Embryonic facial prominence (tissue), 1 donor: ENCODE measurements around the gene EYA2.

Experiments
- DNase-seq: peaks from one replicate; pipeline ENCODE4 v3.0.0-alpha.2; 2016; ENCODE audit errors: extremely low spot score

Gene EYA2

DNA sequence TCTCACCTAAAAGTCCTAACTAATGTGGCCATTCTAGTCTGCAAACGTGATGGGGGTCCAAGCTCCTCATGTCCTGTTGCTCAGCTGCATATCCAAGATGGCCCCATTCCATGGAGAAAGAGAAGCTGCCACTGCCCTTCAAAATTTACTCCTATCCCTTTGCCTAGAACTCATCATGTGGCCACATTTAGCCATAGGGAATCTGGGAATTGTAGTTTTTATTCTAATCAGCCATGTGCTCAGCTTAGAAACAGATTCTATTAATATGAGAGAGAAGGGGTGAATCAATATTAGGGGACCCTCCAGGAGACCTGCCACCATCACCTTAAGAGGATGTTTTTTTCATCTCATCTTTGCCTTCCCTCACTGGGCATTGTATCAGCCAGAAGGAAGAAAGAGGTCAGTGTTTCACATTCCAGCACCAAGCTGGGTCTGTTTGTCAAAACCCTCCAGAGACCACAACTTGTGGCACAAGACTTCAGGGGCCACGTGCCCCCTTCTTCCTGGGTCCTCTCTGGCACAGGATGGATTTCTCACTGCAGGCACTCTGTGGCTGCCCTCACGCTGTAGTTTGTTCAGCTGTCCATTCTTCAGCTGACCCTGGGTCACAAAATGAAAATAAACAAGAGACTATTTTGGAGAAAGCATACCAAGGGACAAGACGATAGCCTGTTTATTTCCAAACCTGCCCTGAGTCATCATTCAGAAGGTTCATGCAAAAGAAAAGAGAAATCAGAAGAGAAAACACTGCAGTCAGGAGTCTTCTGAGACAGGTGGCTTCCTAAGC, 172.0 kb downstream of the EYA2 start:
- no peak for DNase-seq

DNA sequence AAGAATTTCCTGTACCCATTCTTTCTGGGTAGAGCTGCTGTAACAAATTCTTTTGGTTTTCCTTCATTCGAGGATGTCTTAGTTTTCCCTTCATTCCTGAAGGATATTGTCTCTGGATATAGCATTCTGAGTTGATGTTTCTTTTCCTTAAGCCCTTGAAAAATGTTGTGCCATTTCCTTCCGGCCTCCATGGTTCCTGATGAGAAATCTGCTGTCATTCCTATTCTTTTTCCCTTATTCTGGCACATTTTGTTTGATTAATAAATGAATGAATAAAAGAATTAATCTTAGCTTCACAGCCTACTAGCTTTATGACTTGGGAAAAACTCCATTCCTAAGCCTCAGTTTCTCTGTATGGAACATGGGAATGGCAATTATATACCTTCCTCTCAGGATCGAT, 173.1 kb downstream of the EYA2 start:
- DNase-seq = no peak

DNA sequence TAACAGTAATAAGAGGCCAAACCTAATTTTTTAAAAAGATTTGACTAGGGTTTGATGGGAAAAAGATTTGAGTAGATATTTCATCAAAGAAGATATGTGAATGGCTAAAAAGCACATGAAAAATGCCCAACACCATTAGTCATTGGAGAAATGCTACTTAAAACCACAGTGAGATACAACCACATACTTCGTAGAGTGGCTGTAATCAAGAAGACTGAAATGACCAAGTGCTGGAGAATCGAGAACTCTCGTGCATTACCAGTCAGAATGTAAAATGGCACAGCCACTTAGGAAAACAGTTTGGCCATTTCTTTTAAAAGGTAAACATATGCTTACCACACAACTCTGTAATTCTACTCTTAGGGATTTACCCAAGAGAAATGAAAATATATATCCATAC, 175.5 kb downstream of the EYA2 start:
- DNase-seq = no peak

DNA sequence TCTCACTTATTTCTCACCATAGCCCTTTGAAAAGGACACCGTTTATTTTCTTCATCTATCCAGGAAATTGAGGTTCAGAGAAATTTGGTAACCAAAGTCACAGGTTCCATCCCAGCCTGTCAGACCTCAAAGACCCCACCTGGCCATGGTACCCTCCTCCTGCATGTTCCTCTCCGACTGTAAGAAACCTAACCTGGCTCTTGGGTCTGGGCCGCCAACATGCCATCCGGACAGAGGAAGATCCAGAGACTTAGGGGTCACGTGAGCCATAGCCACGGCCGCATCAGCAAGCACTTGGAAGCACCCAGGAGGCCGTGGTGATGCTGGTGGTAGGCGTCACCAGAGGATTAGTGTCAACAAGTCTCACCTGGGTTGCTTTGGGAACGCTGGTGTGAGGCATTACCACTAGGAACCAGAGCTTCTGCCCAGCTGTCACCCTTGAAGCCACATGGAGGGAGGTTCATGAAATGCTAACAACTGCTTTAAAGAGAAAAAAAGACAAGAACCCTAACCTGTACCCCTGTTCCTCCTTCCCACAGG, 177.1 kb downstream of the EYA2 start:
- DNase-seq = no peak

DNA sequence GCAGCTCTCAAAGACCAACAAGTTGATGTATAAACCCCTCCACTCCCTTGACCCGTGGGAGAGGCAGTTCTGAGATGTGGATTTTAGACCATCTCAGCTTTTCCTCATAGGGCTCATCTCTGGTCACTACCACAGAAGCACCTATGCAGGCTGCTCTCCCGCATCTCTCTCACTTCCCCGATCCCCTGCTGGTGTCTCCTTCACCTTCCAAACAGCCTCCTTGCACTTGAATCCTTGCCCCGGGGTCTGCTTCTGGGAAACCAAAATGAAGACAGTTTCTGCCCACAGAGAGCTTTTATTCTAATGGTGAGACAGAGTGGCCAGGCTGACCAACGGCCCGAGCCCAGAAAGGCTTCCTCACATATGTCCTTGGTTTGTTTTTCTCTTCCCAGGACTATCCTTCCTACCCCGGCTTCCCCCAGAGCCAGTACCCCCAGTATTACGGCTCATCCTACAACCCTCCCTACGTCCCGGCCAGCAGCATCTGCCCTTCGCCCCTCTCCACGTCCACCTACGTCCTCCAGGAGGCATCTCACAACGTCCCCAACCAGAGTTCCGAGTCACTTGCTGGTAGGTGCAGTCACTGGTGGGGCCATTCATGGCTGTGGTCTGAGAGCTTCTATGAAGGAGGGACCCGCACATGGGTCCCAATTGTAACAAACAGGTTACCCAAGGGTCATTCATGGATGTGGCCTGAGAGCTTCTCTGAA, 179.3 kb downstream of the EYA2 start:
- no peak for DNase-seq

DNA sequence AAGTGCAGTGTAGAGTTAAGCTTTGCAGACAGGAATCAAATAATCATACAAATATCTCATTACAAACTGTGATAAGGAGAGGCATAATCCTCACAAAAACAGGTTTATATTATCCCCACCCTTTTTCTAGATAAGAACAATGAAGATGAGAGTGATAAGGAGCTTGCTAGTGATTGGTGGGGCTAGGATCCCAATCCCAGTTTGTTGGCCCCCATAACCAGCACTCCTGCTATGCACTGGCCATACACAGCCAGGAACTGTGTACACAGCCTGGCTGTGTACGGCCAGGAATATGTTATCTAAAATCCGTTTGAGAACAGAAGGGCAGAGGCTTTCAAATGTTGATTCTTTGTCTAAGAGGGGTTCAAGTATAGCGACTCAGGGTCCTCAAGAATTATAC, 180.6 kb downstream of the EYA2 start:
- no peak for DNase-seq

DNA sequence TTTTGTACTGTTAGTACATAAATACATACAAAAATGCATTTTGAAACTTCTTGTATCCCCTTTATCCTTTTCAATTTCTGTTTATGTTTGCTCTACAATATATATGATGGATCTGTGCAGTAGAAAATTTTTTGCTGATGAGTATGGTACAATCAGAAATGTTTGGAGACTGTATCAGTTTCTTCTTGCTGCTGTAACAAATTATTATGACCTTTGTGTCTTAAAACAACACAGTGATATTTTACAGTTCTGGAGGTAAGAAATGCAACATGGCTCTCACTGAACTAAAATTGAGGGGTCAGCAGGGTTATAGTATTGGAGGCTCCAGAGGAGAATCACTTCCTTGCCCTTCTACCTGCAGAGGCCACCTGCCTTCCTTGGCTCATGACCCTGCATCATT, 184.4 kb downstream of the EYA2 start:
- no peak for DNase-seq

DNA sequence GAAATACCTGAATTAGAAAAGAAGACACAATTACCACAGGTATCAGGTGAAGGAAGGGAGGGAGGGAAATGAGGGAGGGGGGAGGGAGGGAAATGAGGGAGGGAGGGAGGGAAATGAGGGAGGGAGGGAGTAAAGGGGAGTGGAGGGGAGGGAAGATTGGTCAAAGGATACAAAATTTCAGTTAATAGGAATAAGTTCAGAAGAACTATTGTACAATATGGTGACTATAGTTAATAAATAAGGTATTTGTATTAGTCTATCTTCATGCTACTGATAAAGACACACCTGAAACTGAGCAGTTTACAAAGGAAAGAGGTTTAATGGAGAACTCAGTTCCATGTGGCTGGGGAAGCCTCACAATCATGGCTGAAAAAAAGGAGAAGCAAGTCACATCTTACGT, 185.7 kb downstream of the EYA2 start:
- no peak for DNase-seq

DNA sequence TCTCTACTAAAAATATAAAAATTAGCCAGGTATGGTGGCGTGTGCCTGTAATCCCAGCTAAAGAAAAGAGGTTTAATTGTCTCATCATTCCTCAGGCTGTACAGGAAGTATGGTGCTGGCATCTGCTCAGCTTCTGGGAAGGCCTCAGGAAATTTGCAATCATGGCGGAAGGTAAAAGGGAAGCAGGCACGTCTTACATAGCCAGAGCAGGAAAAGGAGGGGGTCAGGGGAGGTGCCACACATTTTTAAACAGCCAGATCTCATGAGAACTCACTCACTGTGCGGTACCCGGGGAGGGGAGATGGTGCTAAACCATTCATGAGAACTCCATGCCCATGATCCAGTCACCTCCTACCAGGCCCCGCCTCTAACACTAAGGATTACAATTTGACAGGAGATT, 191.7 kb downstream of the EYA2 start:
- DNase-seq = no peak

DNA sequence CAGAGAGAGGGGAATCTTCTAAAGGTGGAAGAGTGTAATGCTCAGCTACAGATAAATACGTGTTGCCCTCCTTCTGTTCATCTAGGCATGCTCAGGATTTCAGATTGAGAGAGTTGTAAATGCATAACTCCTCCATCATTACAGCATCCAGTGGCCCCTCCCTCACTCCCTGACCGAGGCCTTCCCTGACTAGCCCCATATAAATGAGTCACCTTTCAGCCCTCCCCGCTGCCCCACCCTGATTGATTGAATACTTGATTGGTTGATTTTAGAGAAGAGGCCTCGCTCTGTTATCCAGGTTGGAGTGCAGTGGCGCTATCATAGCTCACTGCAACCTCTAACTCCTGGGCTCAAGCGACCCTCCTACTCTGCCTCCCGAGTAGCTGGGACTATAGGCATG, 193.7 kb downstream of the EYA2 start:
- DNase-seq = no peak

DNA sequence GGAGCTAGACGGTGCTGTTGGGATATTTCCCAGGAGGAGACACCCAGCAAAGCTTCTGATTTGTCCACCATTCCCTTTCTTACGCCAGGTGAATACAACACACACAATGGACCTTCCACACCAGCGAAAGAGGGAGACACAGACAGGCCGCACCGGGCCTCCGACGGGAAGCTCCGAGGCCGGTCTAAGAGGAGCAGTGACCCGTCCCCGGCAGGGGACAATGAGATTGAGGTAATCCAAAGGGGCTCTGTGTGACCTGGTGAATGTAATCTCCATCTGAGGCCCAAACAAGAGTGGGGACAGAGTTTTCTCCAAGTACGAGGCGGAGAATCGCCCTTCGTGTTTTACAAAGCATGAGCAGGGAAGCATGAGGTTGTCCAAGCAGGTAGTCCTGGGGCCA, 194.5 kb downstream of the EYA2 start:
- DNase-seq = no peak

DNA sequence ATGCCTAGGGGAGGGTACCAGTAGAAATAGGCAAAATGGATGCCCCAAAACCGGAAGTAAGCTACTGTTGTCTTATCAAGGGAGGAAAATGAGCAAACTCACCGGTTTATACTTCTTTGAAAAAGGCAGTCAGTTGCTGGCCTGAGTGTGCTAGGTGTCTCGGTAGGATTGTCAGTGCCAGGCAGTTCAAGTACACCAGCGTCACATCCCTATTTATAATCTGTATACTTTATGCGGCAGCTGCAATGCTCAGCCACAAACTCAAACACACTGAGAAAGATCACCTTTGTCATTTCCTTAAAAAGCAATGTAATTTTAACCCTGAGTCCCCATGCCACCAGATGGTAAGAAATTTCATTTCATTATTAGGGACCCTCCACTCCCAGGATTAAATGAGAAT, 196.2 kb downstream of the EYA2 start:
- no peak for DNase-seq

DNA sequence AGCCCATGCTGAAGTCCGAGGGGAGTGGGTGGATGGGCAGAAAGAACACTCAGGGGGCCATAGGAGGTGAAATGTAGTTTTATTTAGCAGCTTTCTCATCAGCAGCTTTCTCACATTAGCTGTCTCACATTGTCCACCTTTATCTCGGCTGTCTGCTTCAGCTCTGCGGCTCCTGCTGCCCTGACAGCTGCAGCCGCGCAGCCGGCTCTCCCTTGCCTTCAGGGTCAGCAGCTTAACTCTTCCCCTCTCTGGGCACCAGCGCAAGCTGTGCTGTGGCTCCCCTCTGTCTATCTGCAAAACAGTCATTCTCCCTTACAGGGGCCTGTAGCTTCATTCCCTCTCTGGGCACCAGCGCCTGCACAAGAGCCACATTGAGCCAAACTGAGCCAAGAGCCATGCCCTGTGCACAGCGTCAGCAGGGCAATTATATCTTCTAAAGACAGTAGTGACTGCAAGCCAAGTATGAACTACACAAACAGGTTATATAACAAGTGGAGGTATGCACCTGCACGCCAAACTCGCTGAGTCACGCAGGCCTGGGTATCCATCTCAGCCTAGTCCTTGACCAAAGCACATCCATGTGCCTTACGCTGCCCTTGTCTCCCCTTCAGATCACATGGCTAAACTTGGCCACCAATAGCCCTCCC, 198.8 kb downstream of the EYA2 start:
- DNase-seq = no peak

DNA sequence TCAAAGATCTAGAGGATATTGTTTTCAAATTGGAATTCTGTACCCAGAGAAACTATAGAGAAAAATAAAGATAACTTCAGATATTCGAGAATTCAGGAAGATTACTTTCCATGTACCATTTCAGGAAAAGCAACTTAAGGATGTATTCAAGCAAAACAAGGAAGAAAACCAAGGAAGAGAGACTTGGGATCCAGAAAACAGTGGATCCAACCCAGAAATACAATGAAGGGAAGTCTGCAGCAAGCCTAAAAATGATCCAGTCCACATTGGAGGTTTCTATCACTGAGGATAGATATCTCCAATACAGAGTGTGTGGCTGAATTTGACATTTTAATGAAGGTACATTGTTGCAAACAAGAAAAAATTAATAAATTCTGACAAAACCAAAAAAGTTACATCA, 201.0 kb downstream of the EYA2 start:
- no peak for DNase-seq

DNA sequence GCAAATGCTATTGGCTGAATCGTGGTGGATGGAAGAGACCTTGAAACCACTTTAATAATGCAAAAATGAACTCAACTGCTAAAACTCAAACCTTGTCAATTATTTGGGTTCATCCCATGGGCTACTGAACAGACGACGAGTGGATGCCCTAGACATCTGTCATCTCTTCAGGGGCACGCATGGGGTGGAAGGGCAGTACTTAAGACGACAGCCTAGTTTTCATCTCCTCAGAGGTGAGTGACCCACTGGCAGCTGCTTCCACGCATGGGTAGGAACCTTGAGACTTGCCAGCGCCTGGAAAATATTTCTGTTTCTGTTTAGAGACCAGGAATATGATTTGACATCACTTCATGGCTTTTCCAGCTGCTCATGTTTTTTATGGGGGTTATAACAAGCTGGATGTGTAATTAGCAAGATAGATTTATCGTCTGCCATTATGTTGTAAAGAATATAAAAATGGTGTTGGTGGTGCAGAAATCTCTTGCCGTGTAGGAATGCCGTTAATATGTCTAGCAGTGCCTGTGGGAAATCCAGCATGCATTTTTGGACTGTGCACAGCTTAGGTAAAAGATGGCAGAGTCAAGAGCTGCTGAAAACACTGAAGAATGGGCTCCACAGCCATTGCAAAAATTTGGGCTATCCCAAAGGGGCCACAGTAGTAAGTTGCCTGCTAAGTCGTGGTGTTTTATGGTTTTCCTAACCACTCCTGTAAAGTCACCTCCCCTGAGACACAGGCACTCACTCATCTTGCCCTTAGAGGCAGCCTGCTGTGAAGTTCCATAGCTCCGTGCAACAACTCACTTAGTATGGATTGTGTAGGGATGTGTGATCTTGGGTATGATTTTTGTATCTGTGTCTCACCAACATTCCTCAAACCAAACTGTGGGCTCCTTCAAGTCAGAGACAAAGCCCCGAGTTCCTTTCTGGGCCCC, 203.3 kb downstream of the EYA2 start:
- DNase-seq = no peak

DNA sequence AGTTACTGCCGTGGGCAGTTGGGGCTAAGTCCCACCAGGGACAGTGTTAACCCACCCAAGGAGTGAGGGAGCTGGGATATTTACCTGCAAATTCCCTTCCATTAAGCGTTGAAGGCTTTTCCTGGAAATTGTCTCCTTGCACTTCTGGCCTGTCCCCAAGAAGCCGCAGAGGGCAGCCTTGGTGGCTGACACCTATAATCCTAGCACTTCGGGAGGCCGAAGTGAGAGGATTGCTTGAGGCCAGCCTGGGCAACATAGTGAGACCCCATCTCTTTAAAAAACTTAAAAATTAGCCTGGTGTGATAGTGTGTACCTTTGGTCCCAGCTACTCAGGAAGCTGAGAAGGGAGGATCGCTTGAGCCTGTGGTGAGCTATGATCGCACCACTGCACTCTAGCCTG, 204.4 kb downstream of the EYA2 start:
- DNase-seq = no peak

DNA sequence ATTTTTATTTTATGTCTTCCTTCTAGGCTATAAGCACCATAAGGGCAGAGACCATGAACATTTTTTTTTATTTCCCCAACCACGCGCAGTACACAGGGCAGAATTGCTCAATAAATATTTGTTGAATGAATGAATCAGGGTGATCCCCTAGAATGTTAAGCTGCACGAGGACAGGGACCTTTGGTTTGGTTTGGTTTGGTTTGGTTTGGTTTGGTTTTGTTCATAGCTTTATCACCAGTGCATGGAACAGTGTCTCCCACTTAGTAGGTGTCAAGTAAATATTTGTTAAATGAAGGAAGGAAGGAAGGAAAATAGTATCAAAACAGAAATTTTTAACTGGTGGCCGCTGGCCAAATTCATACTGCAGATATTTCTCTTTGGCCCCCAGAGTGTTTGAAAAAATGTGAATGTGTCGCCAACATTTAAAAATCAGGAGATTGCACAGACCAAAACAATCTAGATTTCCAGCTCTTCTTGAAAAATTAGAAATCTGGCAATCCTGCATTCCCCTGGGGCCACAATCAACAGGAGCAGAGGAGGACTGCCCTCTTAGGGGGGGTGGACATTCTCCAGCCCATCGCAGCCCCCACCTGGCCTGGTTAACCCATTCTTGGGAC, 205.3 kb downstream of the EYA2 start:
- no peak for DNase-seq

DNA sequence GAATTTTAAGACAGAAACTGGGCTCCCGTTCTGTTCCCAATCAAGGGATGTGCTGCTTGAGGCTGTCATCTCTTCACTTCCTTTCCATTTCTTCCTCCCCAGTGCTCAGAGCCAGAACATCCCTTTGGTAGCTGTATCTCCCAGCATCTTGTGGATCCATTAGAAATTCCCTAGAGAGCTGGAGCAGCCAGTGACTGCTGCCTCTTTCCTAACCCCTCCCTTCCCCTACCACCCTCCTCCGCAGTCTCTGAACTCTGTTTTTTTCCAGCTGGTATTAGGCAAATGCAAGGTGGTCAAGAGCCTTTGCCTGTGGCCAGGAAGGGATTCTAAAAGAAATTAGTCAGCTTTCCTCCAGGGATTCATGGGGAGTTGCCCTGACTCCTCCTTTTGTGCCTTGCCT, 208.0 kb downstream of the EYA2 start:
- DNase-seq = no peak

DNA sequence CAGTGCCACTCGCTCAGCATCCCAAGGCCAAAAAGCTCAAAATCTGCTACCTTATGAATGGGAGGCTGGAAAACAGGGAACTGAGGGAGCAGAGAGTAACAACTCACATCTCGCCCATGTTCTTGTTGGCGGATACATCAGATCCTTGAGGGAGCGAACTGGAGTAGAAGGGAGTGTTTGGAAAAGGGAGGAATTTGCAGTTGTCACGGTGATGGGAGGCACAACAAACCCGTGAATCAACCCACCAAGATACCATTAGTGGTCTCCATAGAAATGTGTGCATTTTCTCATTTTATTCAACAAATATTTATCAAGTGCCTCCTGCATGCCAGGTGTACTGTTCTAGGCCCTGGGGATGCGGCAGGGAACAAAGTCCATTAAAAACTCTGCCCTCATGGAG, 212.1 kb downstream of the EYA2 start:
- no peak for DNase-seq

DNA sequence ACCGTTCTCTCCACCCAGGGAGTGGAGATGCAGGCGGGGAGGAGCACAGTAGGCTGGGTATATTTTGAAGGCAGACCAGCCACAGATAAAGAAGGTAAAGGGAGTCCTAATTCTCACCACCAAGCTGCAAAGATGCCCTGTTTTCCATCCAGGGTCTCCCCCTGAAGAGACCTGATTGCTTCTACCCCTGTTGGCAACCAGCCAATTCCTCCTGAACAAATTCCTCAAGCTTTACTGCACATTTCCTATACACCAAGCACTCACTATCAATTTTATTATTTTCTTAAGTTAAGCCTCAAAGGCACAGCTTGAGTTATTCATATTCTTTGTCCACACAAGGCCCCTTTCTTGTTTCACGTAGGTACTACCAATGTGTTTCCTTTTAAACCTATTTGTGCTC, 214.4 kb downstream of the EYA2 start:
- DNase-seq = no peak

DNA sequence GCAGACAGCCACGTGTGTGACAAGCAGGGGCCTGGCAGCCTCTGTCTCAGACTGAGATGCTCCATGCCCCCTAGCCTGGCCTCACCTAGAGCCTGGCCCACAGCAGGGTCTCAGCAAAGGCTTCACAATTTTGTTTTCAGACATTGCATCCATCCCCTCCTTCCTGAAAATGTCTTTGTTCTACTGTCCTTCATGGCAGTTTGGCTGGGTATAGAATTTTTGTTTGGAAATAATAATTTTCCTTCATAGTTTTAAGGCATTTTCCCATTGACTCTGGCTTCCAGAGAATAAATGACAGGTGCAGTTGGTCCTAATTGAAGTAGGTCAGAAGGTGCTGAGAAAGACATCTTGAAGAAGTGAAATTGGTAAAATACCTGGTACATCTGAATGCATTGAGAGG, 216.2 kb downstream of the EYA2 start:
- DNase-seq = no peak
